HEK293 (cell line): ENCODE data around the gene OR52E1.

Experiments used
- CTCF ChIP-seq: fragments of 450-650 bp; formaldehyde crosslinking; IDR thresholded peaks from 2 replicates; pipeline ENCODE4 v1.5.1; 2016; ENCODE audit warnings: missing biosample characterization, missing genetic modification characterization
- ZNF274 ChIP-seq, 2 experiments: fragments of 200-500 bp in 1 of 2; fragments of 450-650 bp in 1 of 2; sonication (Bioruptor generic) in 1 of 2; formaldehyde crosslinking in 1 of 2; IDR thresholded peaks; 2 replicates each; pipeline versions ENCODE4 v1.5.1 to v1.6.1; 2014 to 2016; ENCODE audit warnings: borderline replicate concordance in 1 of 2, inconsistent platforms in 1 of 2, low read length in 1 of 2, missing biosample characterization in 1 of 2, missing genetic modification characterization in 1 of 2
- ZNF404 ChIP-seq: fragments of 450-650 bp; formaldehyde crosslinking; IDR thresholded peaks from 2 replicates; pipeline ENCODE4 v1.5.1; 2017; ENCODE audit warnings: missing biosample characterization, missing genetic modification characterization

- TF ChIP-seq ZNF404 (no peak), CTCF (tag by site-specific recombination) (no peak), ZNF274 (IDR thresholded peaks at IDR 0.05; ENCODE audit: low read length) (no peak), ZNF274 (tag by site-specific recombination; IDR thresholded peaks at IDR 0.05; ENCODE audit: borderline replicate concordance) (no peak)
Measured at GRCh38 chr11:5071799-5072198, 2.4 kb downstream of the OR52E1 start.
